K562 (cell line): ENCODE measurements around the gene KRT77. TPM values are rescaled to one million over a fixed set of nuclear protein-coding genes. Genes with fewer than 3 reads are reported as not detected.

ENCODE experiments used
- AFF4 ChIP-seq: sonication (generic); formaldehyde crosslinking; IDR thresholded peaks from 2 replicates; pipeline ENCODE4 v1.8.0; 2023; ENCODE audit warnings: mild to moderate bottlenecking, missing genetic modification reagents
- ATF7 ChIP-seq: fragments of 450-650 bp; IDR thresholded peaks from 2 replicates; pipeline ENCODE4 v1.7.1; 2014; ENCODE audit warnings: mild to moderate bottlenecking, moderate library complexity
- CHAMP1 ChIP-seq: fragments of 450-650 bp; IDR thresholded peaks from 2 replicates; pipeline ENCODE4 v1.6.1; 2016; ENCODE audit warnings: mild to moderate bottlenecking
- DMBX1 ChIP-seq: fragments of 250-450 bp; sonication (Bioruptor Pico); IDR thresholded peaks from 2 replicates; pipeline ENCODE4 v1.8.0; 2022; ENCODE audit warnings: inconsistent platforms, mild to moderate bottlenecking, moderate library complexity, borderline replicate concordance
- EHMT2 ChIP-seq: fragments of 450-650 bp; IDR thresholded peaks from 2 replicates; pipeline ENCODE4 v1.6.1; 2018; ENCODE audit warnings: antibody characterized with exemption
- ELF4 ChIP-seq: fragments of 450-650 bp; formaldehyde crosslinking; IDR thresholded peaks from 2 replicates; pipeline ENCODE4 v1.4.0; 2022; ENCODE audit warnings: missing genetic modification characterization
- ETV1 ChIP-seq: fragments of 450-650 bp; conservative IDR thresholded peaks from 2 replicates; pipeline ENCODE4 v1.6.1; 2016; ENCODE audit warnings: missing genetic modification characterization, control low read depth, low read depth, missing compliant biosample characterization
- GABPA ChIP-seq: fragments of 200-800 bp; sonication (Bioruptor generic); conservative IDR thresholded peaks from 2 replicates; pipeline ENCODE4 v1.6.1; 2016; ENCODE audit warnings: low read depth, missing genetic modification characterization, missing compliant biosample characterization
- GABPB1 ChIP-seq: sonication (generic); formaldehyde crosslinking; IDR thresholded peaks from 2 replicates; pipeline ENCODE4 v1.8.0; 2022; ENCODE audit warnings: mild to moderate bottlenecking, missing genetic modification reagents
- GTF2A2 ChIP-seq: IDR thresholded peaks from 2 replicates; pipeline ENCODE4 v1.6.1; 2016; ENCODE audit warnings: mild to moderate bottlenecking, missing genetic modification characterization, missing compliant biosample characterization
- ILF3 ChIP-seq: fragments of 450-650 bp; IDR thresholded peaks from 2 replicates; pipeline ENCODE4 v1.6.1; 2018; ENCODE audit warnings: antibody characterized with exemption, mild to moderate bottlenecking, moderate library complexity, borderline replicate concordance
- PHB2 ChIP-seq: fragments of 450-650 bp; IDR thresholded peaks from 2 replicates; pipeline ENCODE4 v1.6.1; 2017; ENCODE audit warnings: low read depth
- RCOR1 ChIP-seq, 2 experiments: IDR thresholded peaks; 2 replicates each; pipeline ENCODE4 v1.6.1; 2012; ENCODE audit warnings: low read depth in 2 of 2, low read length in 2 of 2, borderline replicate concordance in 1 of 2, improper control_type of control experiment in 1 of 2
- SMAD2 ChIP-seq: fragments of 150-350 bp; IDR thresholded peaks from 2 replicates; pipeline ENCODE4 v1.6.1; 2014; ENCODE audit warnings: low read depth, mild to moderate bottlenecking, low read length
- SMAD4 ChIP-seq: fragments of 250-450 bp; sonication (Bioruptor Pico); conservative IDR thresholded peaks from 2 replicates; pipeline ENCODE4 v1.8.0; 2021; ENCODE audit warnings: inconsistent platforms, mild to moderate bottlenecking, moderate library complexity
- TCFL5 ChIP-seq: fragments of 250-450 bp; sonication (Bioruptor Pico); conservative IDR thresholded peaks from 2 replicates; pipeline ENCODE4 v1.6.1; 2021; ENCODE audit warnings: mild to moderate bottlenecking, moderate library complexity, matching md5 sums
- ZNF134 ChIP-seq: fragments of 250-450 bp; sonication (Bioruptor Pico); conservative IDR thresholded peaks from 2 replicates; pipeline ENCODE4 v1.4.0; 2020
- ZNF584 ChIP-seq: fragments of 200-800 bp; sonication (Bioruptor generic); IDR thresholded peaks from 2 replicates; pipeline ENCODE4 v1.6.1; 2016; ENCODE audit warnings: low read depth, mild to moderate bottlenecking, missing genetic modification characterization, missing compliant biosample characterization
- polyA plus RNA-seq, 8 experiments: library from polyadenylated mRNA; depleted of rRNA in 4 of 8; stranded (reverse) in 5 of 8; unstranded in 3 of 8; fragments of >200 nt; fragmentation: Nextera tagmentation in 2 of 8; fragmentation: Illumina TruSeq in 1 of 8; extraction: Ambion mirVana in 2 of 8; extraction: Trizol in 1 of 8; gene quantifications; 2 replicates each; pipeline versions ENCODE4 v1.2.1 to v1.2.3, GENCODE V29; 2011 to 2014; ENCODE audit warnings: inconsistent platforms in 1 of 8, missing spikeins in 1 of 8
- total RNA-seq, 7 experiments: library from RNA; depleted of rRNA in 6 of 7; stranded (reverse); fragments of >200 nt in 6 of 7; fragmentation: Illumina TruSeq in 2 of 7; extraction: Trizol in 2 of 7; gene quantifications; 2 replicates each; pipeline versions ENCODE4 v1.2.1 to v1.2.3, GENCODE V29; 2011 to 2021; ENCODE audit warnings: low replicate concordance in 1 of 7
- TF ChIP-seq, protein P1 (sequence below), 2 experiments: fragments of 450-650 bp; IDR thresholded peaks; 2 replicates each; pipeline ENCODE4 v1.6.1; 2016

The KRT77 gene
- total and polyA plus RNA-seq, 9 of the 15 experiments (the other 6 are each of a cell fraction or from before 2014, with no cell fraction given): not detected

DNA sequence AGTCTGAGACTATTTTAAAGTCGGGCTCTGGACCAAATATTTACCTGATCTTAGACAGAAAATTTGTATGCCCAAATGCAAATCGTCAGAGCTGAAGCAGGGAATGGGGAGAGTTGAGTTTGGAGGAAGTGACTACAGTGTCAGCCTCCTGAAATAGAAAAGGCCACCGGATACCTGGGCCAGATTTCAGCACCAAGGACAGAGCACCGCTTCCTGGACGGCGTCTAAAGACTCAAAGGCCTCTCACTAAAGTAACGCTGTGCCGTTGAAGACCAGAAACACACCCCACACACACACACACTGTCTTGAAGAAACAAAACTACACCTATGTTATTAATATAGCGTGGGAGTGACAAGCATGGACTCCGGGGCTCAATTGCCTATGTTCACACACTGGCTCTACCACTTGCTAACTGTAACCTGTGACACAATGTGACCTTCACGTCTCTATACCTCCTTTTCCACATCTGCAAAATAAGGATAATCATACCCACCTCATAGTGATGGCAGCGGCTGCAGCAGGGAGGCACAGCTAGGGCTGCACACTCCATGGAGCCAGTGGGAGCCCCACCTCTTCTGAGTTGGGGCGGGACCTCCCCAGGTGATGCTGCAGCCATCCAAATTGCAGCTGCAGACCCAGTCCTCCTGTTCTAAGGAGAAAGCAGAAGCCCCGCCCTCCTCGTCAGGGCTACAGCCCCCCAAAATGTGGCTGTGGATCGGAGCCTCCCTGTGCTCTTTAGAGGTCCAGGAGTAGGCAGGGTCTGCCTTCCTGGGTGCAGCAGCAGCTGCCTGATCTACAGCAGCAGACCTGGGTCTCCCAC is 38.3 kb upstream of the KRT77 start (continued):
- TF ChIP-seq AFF4 (CRISPR knock-in tag) (0 out of 2 replicates have a peak, but pooled peaks have one; percentile 30), GABPA (tag) (peak; percentile 35), RCOR1 (IDR thresholded peaks at IDR 0.05; ENCODE audit: borderline replicate concordance in 1 of 2, low read depth in 2 of 2, low read length in 2 of 2) (peak in 1 of 2 experiments; percentile 55; a peak in 1 of 4 replicates), ZNF584 (CRISPR knock-in tag) (0 out of 2 replicates have a peak, but pooled peaks have one; percentile 66), ATF7 (no peak), ILF3 (no peak), ZNF134 (CRISPR knock-in tag) (0 out of 2 replicates have a peak, but pooled peaks have one; percentile 24), GABPB1 (0 out of 2 replicates have a peak, but pooled peaks have one; percentile 26), TCFL5 (no peak), EHMT2 (peak; percentile 99), DMBX1 (CRISPR knock-in tag) (peak; percentile 72; the same call in 1 of the 2 replicates), ELF4 (0 out of 2 replicates have a peak, but pooled peaks have one; percentile 29), GTF2A2 (no peak), ETV1 (tag) (peak; percentile 72), SMAD2 (no peak), PHB2 (no peak), CHAMP1 (peak; percentile 74; the same call in 1 of the 2 replicates), SMAD4 (CRISPR knock-in tag) (0 out of 2 replicates have a peak, but pooled peaks have one; percentile 36)
- TF ChIP-seq, protein P1, sequence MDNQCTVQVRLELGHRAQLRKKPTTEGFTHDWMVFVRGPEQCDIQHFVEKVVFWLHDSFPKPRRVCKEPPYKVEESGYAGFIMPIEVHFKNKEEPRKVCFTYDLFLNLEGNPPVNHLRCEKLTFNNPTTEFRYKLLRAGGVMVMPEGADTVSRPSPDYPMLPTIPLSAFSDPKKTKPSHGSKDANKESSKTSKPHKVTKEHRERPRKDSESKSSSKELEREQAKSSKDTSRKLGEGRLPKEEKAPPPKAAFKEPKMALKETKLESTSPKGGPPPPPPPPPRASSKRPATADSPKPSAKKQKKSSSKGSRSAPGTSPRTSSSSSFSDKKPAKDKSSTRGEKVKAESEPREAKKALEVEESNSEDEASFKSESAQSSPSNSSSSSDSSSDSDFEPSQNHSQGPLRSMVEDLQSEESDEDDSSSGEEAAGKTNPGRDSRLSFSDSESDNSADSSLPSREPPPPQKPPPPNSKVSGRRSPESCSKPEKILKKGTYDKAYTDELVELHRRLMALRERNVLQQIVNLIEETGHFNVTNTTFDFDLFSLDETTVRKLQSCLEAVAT (IDR thresholded peaks at IDR 0.05): no peak
